Activated T-helper 2 cell treated with anti-CD3 and anti-CD28 coated beads, Interferon-gamma antibody, Interleukin-2, Interleukin-4, amounts not matched to agents 10 μg/mL and 5 μg/mL and 100 μg/mL, durations not matched to agents 14 hours and 24 hours and 36 hours (primary cell): ENCODE results near the gene BCL11B. TPM values are rescaled to one million over a fixed set of nuclear protein-coding genes. Genes with fewer than 3 reads are reported as not detected.

Experiments
- DNase-seq: peaks from one replicate; pipeline ENCODE4 v3.0.0; 2021; ENCODE audit warnings: low spot score
- H3K27ac Mint-ChIP-seq: one replicate; pipeline ENCODE4 v1.8.0; 2021; ENCODE audit warnings: mixed read lengths
- H3K27me3 Mint-ChIP-seq: one replicate; pipeline ENCODE4 v1.8.0; 2021; ENCODE audit warnings: low read depth, mixed read lengths
- H3K36me3 Mint-ChIP-seq: one replicate; pipeline ENCODE4 v1.8.0; 2021; ENCODE audit warnings: low read depth, mixed read lengths
- H3K4me1 Mint-ChIP-seq: one replicate; pipeline ENCODE4 v1.8.0; 2021; ENCODE audit warnings: low read depth, mixed read lengths
- H3K4me3 Mint-ChIP-seq: one replicate; pipeline ENCODE4 v1.8.0; 2021; ENCODE audit warnings: low read depth, mild to moderate bottlenecking, moderate library complexity, mixed read lengths
- H3K9me3 Mint-ChIP-seq: one replicate; pipeline ENCODE4 v1.8.0; 2021; ENCODE audit warnings: mixed read lengths
- intact Hi-C: fragments of 100-400 bp; cut with micrococcal nuclease; formaldehyde crosslinking; loops from one replicate; pipeline ENCODE4 v1.15.1; 2023
- total RNA-seq: library from RNA; stranded (reverse); gene quantifications from 2 replicates; pipeline ENCODE4 v1.2.3, GENCODE V29; 2022

The BCL11B gene
- total RNA-seq, 1 donor from 2014 or later: 34.1 TPM

- no peaks in the 10 kb centered on the region for H3K36me3 Mint-ChIP-seq
- H3K27me3 Mint-ChIP-seq: no peaks in the 10 kb centered on the region
- intact Hi-C loops: no loop called here
- peak; percentile 5 for DNase-seq
- no peak overlapping the region for H3K27ac Mint-ChIP-seq
- H3K9me3 Mint-ChIP-seq: no peaks in the 10 kb centered on the region
- H3K4me3 Mint-ChIP-seq: no peak overlapping the region
- peaks cover 4% of the 10 kb centered on the region for H3K4me1 Mint-ChIP-seq
Observed at GRCh38 chr14:99124482-99125105, 147.4 kb downstream of the BCL11B start.

GRCh38 chr14:99123208-99123870 lies 148.7 kb downstream of the BCL11B start:
- intact Hi-C loops: no loop called here
- Mint-ChIP-seq H3K4me3 (no peak overlapping the region), H3K36me3 (no peaks in the 10 kb centered on the region), H3K9me3 (no peaks in the 10 kb centered on the region), H3K27me3 (peaks cover 6% of the 10 kb centered on the region), H3K27ac (no peak overlapping the region), H3K4me1 (peaks cover 2% of the 10 kb centered on the region)
- no peak for DNase-seq

DNA sequence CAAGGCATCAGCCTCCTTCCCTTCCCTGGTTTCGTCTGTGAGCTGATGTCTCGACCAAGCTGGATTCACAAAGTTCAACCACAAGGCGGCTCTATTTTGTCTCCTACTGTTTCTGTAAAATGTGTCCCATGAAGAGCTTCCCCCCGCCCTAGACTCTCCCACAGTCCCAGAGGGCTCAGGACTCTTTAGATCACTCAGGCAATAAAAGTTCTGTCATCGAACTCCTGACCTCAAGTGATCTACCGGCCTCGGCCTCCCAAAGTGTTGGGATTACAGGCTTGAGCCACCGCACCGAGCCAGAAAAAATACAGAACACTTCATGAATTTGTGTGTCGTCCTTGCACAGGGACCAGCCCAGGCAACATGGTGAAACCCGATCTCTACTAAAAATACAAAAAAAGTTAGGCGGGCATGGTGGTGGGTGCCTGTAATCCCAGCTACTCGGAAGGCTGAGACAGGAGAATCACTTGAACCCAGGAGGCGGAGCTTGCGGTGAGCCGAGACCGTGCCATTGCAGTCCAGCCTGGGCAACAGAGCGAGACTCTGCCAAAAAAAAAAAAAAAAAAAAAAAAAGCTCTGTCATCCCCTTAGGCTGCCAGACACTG lies 149.4 kb downstream of the BCL11B start:
- intact Hi-C loops: no loop called here
- Mint-ChIP-seq H3K4me1 (peaks cover 2% of the 10 kb centered on the region), H3K9me3 (no peaks in the 10 kb centered on the region), H3K4me3 (no peak overlapping the region), H3K36me3 (no peaks in the 10 kb centered on the region), H3K27ac (no peak overlapping the region), H3K27me3 (peaks cover 12% of the 10 kb centered on the region)
- no peak for DNase-seq

DNA sequence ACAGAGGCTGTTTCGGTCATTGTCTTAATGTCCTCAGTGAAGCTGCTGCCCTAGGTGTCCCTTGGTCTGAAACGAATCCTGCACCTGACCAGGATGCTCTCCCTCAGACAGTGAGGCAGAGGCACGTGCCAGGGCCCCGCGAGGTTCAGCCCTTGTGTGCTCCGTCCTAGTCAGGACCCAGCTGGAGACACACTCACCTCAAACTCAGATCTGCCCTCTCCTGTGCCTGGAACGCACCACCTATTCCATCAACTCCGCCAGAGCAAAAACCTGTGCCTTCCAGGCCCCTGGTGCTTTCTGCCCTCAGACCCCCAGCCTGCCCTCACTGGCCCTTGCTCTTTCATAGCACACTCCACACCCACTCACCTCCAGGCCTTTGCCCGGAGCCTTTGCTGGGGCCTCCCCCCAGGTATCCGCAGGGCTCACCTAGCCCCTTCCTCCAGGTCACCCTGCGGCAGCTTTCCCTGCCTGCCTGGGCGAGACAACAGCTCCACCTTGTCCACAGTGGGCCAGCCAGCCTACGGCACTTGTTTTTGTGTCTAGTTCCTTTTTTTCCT lies 150.6 kb downstream of the BCL11B start:
- Mint-ChIP-seq H3K9me3 (no peaks in the 10 kb centered on the region), H3K4me1 (peaks cover 2% of the 10 kb centered on the region), H3K27ac (no peak overlapping the region), H3K27me3 (peaks cover 22% of the 10 kb centered on the region), H3K36me3 (no peaks in the 10 kb centered on the region), H3K4me3 (no peak overlapping the region)
- intact Hi-C loops: no loop called here
- DNase-seq: no peak

DNA sequence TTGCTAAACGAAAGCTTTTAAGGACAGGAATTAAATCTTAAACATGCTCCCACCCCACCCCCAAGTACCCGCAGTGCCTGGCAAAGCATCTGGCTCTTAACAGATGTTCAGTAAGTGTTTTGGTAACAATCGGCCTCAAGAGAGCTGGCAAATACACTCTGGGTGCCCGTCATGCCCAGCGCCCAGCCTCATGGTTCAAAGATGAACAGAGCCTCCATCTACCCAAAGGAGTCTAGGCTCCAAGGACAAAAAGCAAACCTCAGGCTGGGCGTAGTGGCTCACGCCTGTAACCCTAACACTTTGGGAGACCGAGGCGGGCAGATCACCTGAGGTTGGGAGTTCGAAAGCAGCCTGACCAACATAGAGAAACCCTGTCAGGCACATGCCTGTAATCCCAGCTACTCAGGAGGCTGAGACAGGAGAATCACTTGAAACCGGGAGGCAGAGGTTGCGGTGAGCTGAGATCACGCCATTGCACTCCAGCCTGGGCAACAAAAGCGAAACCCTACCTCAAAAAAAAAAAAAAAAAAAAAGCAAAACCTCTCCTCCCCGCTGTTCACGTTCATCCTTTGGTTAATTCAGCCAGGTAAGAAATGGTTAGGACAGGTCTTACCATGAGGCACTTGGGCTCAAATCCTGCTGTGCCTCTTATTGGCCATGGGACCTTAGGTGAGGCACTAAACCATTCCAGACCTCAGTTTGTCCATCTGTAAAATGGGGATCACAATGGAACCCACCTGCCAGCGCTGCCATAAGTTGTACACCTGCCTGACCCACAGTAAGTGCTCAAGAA lies 151.3 kb downstream of the BCL11B start:
- no peak overlapping the region for H3K27ac Mint-ChIP-seq
- intact Hi-C loops: no loop called here
- DNase-seq: no peak

DNA sequence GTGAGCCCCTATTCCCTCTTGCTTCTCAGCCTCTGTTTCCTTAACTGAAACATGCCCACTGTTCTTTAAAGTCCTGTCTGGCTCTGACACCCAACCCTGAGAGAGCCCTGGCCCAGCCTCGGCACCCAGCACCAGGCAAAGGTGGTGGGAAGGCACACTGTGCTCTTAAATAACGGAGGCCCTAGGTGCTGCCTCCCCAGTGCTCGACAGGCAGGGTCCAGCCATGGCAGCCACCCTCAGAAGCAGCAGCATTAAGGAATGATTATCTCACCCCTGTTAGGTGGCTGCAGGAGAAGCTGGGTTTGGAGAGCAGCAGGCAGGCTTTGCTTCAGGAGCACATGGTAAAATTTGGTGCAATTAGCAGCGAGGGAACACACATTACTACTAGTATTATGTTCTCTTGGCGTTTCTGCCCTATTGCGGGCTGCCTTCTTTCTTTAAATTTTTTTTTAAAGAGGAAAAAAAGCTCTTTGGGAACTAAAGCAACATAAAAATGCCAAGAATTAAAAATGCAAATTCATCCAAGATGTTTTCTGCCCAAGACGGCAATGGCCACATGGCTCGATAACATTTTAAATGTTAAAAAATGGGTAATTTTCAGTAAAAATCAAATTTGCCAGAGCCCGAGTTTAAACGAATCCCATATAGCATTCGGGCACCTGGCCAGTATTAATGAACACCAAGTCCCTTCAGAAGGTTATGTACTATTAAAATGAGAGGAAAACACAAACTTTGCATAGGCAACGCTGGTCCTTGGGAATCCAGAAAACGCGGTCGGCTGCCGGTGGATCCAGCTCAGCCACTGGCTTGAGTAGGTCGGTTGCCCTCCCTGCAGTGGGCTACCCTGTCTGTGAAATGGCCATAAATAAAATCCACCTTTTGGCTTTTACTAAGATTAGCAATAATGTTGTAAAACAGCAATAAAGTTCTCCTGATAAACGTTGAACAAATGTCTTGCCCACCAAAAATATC lies 152.2 kb downstream of the BCL11B start:
- no peak overlapping the region for H3K4me3 Mint-ChIP-seq
- DNase-seq: no peak
- H3K4me1 Mint-ChIP-seq: peaks cover 2% of the 10 kb centered on the region
- no peaks in the 10 kb centered on the region for H3K36me3 Mint-ChIP-seq
- no peaks in the 10 kb centered on the region for H3K9me3 Mint-ChIP-seq
- intact Hi-C loops: no loop called here
- peaks cover 31% of the 10 kb centered on the region for H3K27me3 Mint-ChIP-seq
- H3K27ac Mint-ChIP-seq: no peak overlapping the region

More for the DNA sequence above, 151.3 kb downstream of the BCL11B start:
- Mint-ChIP-seq H3K36me3 (no peaks in the 10 kb centered on the region), H3K9me3 (no peaks in the 10 kb centered on the region), H3K4me1 (peaks cover 2% of the 10 kb centered on the region), H3K27me3 (peaks cover 24% of the 10 kb centered on the region), H3K4me3 (no peak overlapping the region)

Other genes starting within 250 kb of the BCL11B start
- gene SETD3, start 208.7 kb upstream of the BCL11B start, total RNA-seq: 52.9 and 53.7 TPM in 2 replicates
- gene CCNK, start 209.2 kb upstream of the BCL11B start, total RNA-seq: 77.8 and 80.4 TPM in 2 replicates